Osteoblast (primary cell): ENCODE data around the gene LOXHD1. TPM values are rescaled to one million over a fixed set of nuclear protein-coding genes. Genes with fewer than 3 reads are reported as not detected.

Experiments
- DNase-seq: peaks from one replicate; pipeline ENCODE4 v3.0.0; 2011; ENCODE audit warnings: low spot score, mixed read lengths; ENCODE audit not compliant: insufficient read length; ENCODE audit errors: missing footprints
- H2AFZ ChIP-seq: 2 replicates; pipeline ENCODE4 v1.6.0; 2011; ENCODE audit warnings: mild to moderate bottlenecking, low read length
- H3K27ac ChIP-seq: 2 replicates; pipeline ENCODE4 v1.5.1; 2011; ENCODE audit warnings: mild to moderate bottlenecking, low read depth, low read length, moderate library complexity
- H3K27me3 ChIP-seq: 2 replicates; pipeline ENCODE4 v1.6.0; 2012; ENCODE audit warnings: mild to moderate bottlenecking, control low read depth, inconsistent platforms, low read length, moderate library complexity; ENCODE audit not compliant: insufficient read depth
- H3K36me3 ChIP-seq: 2 replicates; pipeline ENCODE4 v1.5.1; 2011; ENCODE audit warnings: mild to moderate bottlenecking, low read length, control low read depth, moderate library complexity; ENCODE audit not compliant: insufficient read depth
- H3K4me1 ChIP-seq: 2 replicates; pipeline ENCODE4 v1.5.1; 2011; ENCODE audit warnings: mild to moderate bottlenecking, low read length, control low read depth, moderate library complexity; ENCODE audit not compliant: insufficient read depth
- H3K4me2 ChIP-seq: 2 replicates; pipeline ENCODE4 v1.6.0; 2011; ENCODE audit warnings: mild to moderate bottlenecking, low read length; ENCODE audit not compliant: insufficient read depth
- H3K4me3 ChIP-seq: fragments of 200-600 bp; sonication (generic); 3 replicates; pipeline ENCODE4 v1.5.1; 2012; ENCODE audit warnings: mild to moderate bottlenecking, low read length, inconsistent platforms; ENCODE audit not compliant: insufficient read depth
- H3K79me2 ChIP-seq: 2 replicates; pipeline ENCODE4 v1.6.0; 2012; ENCODE audit warnings: mild to moderate bottlenecking, low read length, control low read depth, inconsistent platforms; ENCODE audit not compliant: insufficient read depth
- H3K9me3 ChIP-seq: 2 replicates; pipeline ENCODE4 v1.5.1; 2011; ENCODE audit warnings: low read depth, low read length, control low read depth
- H4K20me1 ChIP-seq: 2 replicates; pipeline ENCODE4 v1.6.0; 2012; ENCODE audit warnings: mild to moderate bottlenecking, low read length, control low read depth; ENCODE audit not compliant: insufficient read depth
- CTCF ChIP-seq: IDR thresholded peaks from 2 replicates; pipeline ENCODE4 v1.5.1; 2011; ENCODE audit warnings: mild to moderate bottlenecking, low read depth, low read length, moderate library complexity; ENCODE audit errors: extremely low read depth
- total RNA-seq: library from RNA; depleted of rRNA; stranded (reverse); fragments of >200 nt; gene quantifications from 2 replicates; pipeline ENCODE4 v1.2.3, GENCODE V29; 2012

LOXHD1 gene
- total RNA-seq, 1 donor: not detected

DNA sequence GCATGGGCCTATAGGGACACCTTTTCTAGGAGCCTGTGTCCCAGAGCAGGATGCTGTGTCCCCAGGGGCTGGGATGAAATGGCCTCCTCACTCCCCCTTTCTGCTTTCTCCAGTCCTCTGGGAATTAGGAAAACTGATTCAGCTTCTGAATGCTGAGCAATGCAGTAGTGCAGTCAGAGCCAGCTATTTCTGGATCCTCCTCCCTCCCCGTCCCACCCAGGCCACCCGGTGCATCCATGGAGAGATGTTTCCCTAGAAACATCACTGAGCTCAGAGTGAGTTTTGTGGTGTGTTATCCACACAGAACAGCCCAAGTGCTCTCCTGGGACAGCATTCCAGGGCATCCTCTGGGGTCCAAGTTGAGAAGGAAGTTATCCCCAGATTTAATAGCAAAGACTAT lies 125.5 kb downstream of the LOXHD1 start:
- Histone ChIP-seq H2AFZ (no peak overlapping the region), H3K27me3 (no peaks in the 10 kb centered on the region), H3K9me3 (no peaks in the 10 kb centered on the region), H3K4me3 (no peak overlapping the region), H3K79me2 (no peaks in the 10 kb centered on the region), H3K4me2 (no peak overlapping the region), H3K36me3 (no peaks in the 10 kb centered on the region), H3K27ac (no peak overlapping the region), H4K20me1 (no peaks in the 10 kb centered on the region), H3K4me1 (no peaks in the 10 kb centered on the region)
- DNase-seq: no peak
- TF ChIP-seq CTCF: no peak

DNA sequence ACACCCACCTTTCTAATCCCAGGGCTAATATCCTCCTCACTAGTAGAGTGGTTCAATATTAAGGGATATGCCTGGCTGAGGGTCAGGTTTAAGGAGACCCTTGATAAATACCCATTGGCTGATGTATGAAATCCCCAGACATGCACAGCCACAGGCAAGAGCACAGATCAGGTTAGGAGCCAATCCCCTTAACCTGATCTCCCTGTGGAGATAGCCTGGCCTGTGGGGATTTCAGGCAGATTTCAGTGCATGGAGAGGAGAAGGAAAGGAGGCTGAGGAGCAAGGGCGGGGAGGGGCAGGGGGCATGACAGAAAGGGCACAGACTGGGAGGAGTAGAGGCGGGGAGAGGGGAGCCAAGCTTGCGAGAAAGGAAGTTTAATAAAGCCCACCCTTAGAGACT lies 129.0 kb downstream of the LOXHD1 start:
- H3K27ac ChIP-seq: no peak overlapping the region
- no peak overlapping the region for H3K4me3 ChIP-seq
- H3K36me3 ChIP-seq: no peaks in the 10 kb centered on the region
- no peak for TF ChIP-seq CTCF
- no peaks in the 10 kb centered on the region for H4K20me1 ChIP-seq
- H3K27me3 ChIP-seq: no peaks in the 10 kb centered on the region
- no peaks in the 10 kb centered on the region for H3K4me1 ChIP-seq
- H2AFZ ChIP-seq: no peak overlapping the region
- no peaks in the 10 kb centered on the region for H3K79me2 ChIP-seq
- DNase-seq: no peak
- no peaks in the 10 kb centered on the region for H3K9me3 ChIP-seq
- H3K4me2 ChIP-seq: no peak overlapping the region

DNA sequence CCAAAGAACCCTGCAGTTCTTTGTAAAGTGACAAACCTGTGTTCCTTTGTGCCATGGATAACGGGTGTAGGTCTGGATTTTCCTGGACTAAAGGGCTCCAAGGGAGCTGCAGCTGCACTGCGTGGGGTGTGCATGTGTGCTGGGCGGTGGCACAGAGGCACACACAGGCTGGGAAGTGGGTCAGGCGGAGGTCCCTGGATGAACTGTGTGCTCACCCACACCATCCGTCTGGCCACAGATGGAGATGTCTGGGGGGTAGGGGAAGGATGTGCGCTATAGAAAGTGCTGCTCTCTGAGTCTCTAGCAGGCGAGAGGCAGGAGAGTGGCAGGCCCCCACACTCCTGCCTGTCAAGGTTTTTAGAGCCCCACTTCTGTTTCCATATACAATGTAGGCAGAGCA lies 137.2 kb downstream of the LOXHD1 start:
- Histone ChIP-seq H3K4me2 (no peak overlapping the region), H3K9me3 (no peaks in the 10 kb centered on the region), H2AFZ (no peak overlapping the region), H3K36me3 (no peaks in the 10 kb centered on the region), H3K27ac (no peak overlapping the region), H3K27me3 (no peaks in the 10 kb centered on the region), H3K4me3 (no peak overlapping the region), H3K4me1 (no peaks in the 10 kb centered on the region), H3K79me2 (no peaks in the 10 kb centered on the region), H4K20me1 (no peaks in the 10 kb centered on the region)
- DNase-seq: no peak
- TF ChIP-seq CTCF: no peak

- DNase-seq: no peak
- no peak for TF ChIP-seq CTCF
- no peaks in the 10 kb centered on the region for H3K4me1 ChIP-seq
- no peaks in the 10 kb centered on the region for H3K27me3 ChIP-seq
- H3K79me2 ChIP-seq: no peaks in the 10 kb centered on the region
- H3K27ac ChIP-seq: no peak overlapping the region
- no peaks in the 10 kb centered on the region for H3K36me3 ChIP-seq
- H3K4me3 ChIP-seq: no peak overlapping the region
- no peak overlapping the region for H3K4me2 ChIP-seq
- no peaks in the 10 kb centered on the region for H3K9me3 ChIP-seq
- no peaks in the 10 kb centered on the region for H4K20me1 ChIP-seq
- no peak overlapping the region for H2AFZ ChIP-seq
Observed at GRCh38 chr18:46518438-46518837, 138.6 kb downstream of the LOXHD1 start.
